Measurements from ENCODE around the gene LRRK2. TPM values are rescaled to one million over a fixed set of nuclear protein-coding genes. Genes with fewer than 3 reads are reported as not detected.

LRRK2 gene
- total RNA-seq (2022; extraction: Qiagen RNA extraction), result 1.2 to 2.1 TPM (median 1.6 TPM) in 5 replicates

DNA sequence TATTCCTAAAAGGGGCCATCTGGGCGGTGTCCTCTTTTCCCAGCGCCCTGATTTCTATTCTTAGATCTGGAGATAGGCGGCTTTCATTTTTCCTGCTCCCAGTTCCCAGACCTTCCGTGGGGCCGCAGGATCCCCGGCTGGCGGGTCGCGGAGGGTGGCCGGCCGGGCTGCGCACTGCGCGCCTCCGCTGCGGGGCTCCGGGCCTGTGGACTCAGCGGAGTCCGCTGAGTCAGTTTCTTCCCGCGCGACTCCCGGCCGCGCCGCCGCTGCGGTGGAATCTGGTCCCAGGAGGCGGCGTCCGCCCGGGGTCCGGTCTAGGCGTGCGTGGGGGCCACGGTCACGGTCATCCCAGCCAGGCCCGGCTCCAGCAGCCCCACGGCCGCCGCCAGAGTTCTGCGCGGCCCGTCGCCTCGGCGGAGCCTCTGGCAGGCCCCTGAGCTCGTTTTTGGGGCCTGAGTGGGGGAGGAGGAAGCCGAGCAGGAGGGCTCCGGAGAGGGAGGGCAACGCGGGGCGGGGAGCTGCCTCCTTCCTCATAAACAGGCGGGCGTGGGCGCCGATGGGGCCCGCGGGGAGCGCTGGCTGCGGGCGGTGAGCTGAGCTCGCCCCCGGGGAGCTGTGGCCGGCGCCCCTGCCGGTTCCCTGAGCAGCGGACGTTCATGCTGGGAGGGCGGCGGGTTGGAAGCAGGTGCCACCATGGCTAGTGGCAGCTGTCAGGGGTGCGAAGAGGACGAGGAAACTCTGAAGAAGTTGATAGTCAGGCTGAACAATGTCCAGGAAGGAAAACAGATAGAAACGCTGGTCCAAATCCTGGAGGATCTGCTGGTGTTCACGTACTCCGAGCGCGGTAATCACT lies at the start of gene LRRK2:
LRRK2 (plus strand) TSS at position 559 of the 853 bp plus-strand sequence; CDS start at position 694, 135 bp downstream.

Other genes with a start within 250 kb of the LRRK2 start
- 2.5 to 3.6 TPM (median 3.0 TPM) in 5 replicates for gene SLC2A13, start 118.9 kb upstream of the LRRK2 start, total RNA-seq (2022; extraction: Qiagen RNA extraction)

All from A549 treated with Mapracorat at 1 μM for 4 hours (cell line).